ENCODE measurements around the gene APBB1IP. TPM values are rescaled to one million over a fixed set of nuclear protein-coding genes. Genes with fewer than 3 reads are reported as not detected.

APBB1IP gene
- total RNA-seq, 2 donors from 2014 or later: 73.9 to 77.1 TPM

DNA sequence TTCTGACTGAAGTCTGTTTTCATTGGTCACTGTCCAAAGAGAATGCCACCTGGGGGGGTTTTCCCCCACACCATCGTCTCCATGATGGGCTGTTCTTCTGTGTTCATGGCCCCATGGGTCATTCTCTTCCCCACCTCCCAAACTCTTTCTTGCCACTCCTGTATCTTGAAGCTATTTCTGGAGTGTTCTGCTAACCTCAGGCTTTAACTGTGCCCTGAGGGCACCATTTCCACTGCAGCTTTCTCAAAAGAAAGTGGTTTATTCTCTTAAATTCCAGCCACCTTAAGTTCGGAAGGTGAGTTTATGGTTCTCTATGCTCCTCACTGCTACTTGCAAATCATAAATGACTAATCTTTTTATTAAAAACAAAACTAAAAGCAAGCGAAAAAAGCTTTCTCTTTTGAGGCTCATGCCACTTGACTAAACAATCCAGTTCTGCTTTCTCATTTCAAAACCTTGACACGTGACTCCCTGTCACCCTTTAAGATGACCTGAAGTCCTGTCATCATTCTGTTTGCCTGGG lies 7.4 kb upstream of the APBB1IP start:
- Mint-ChIP-seq H3K36me3 (ENCODE audit: low read depth) (no peaks in the 10 kb centered on the region), H3K4me3 (peak overlapping the region; percentile 73), H3K27me3 (no peaks in the 10 kb centered on the region), H3K27ac (peak overlapping the region; percentile 76), H3K4me1 (peaks cover 17% of the 10 kb centered on the region)
- H3K9me3 ChIP-seq (ENCODE audit: control insufficient read depth, low read length, poor library complexity, severe bottlenecking): no peaks in the 10 kb centered on the region
- no peak for DNase-seq
- ATAC-seq: peak; percentile 81

DNA sequence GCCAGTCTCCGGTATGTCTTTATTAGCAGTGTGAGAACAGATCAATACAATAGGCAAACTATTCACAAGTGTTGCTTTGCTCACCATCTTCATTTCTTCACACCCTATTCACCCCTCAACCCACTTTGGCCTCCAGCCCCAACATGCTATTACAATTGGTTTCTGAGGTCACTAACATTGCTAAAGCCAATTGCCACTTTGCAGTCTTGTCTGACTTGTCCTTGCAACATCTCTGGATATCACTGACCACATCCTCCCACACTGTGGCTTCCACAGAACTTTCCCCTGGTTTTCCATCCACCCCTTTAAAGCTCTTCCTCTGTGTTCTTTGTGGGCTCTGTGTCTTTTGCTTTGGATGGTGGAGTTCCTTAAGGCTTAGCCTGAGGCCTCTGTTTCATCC lies 5.2 kb upstream of the APBB1IP start:
- no peaks in the 10 kb centered on the region for H3K27me3 Mint-ChIP-seq
- no peak overlapping the region for H3K4me3 Mint-ChIP-seq
- H3K36me3 Mint-ChIP-seq (ENCODE audit: low read depth): peaks cover 2% of the 10 kb centered on the region
- DNase-seq: no peak
- H3K9me3 ChIP-seq (ENCODE audit: control insufficient read depth, low read length, poor library complexity, severe bottlenecking): no peaks in the 10 kb centered on the region
- no peak overlapping the region for H3K27ac Mint-ChIP-seq
- no peak for ATAC-seq
- peaks cover 35% of the 10 kb centered on the region for H3K4me1 Mint-ChIP-seq

DNA sequence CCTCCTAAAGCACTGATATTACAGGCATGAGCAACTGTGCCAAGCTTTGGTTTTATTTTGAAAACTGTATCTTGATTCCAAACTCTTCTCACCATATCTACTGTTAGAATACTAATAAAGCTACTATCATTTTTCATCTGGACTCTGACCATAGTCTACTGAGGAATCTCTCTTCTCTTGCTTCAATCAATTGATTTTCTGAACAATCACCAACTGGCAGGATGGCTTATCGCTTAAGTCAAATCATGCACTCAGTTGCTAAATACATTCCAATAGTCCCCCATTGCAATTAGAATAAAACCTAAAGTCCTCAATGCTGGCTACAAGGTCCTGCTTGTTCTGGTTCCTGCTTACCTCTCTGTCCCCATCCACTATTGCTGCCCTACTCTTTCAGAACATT lies 2.3 kb upstream of the APBB1IP start:
- no peaks in the 10 kb centered on the region for H3K27me3 Mint-ChIP-seq
- H3K4me1 Mint-ChIP-seq: peaks cover 33% of the 10 kb centered on the region
- no peak for ATAC-seq
- peak overlapping the region; percentile 97 for H3K27ac Mint-ChIP-seq
- H3K4me3 Mint-ChIP-seq: no peak overlapping the region
- DNase-seq: no peak
- H3K36me3 Mint-ChIP-seq (ENCODE audit: low read depth): peaks cover 2% of the 10 kb centered on the region
- H3K9me3 ChIP-seq (ENCODE audit: control insufficient read depth, low read length, poor library complexity, severe bottlenecking): no peaks in the 10 kb centered on the region

DNA sequence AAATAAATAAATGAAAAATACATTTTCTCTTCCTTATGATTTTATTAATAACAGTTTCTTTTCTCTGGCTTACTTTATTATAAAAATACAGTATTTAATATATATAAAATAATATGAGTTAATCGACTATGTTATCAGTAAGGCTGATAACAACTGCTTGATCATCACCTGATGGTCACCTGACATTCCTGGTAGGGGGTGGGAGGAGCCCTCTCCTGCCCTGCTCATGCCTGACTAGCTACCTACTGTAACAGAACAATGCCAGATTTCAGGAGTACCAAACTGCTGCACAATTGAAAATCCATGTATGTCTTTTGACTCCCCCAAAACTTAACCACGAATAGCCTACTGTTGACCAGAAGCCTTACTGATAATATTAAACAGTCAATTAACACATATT lies 1.3 kb upstream of the APBB1IP start:
- H3K27ac Mint-ChIP-seq: peak overlapping the region; percentile 97
- H3K9me3 ChIP-seq (ENCODE audit: control insufficient read depth, low read length, poor library complexity, severe bottlenecking): no peaks in the 10 kb centered on the region
- no peak overlapping the region for H3K4me3 Mint-ChIP-seq
- ATAC-seq (no peak), DNase-seq (no peak)
- H3K36me3 Mint-ChIP-seq (ENCODE audit: low read depth): peaks cover 2% of the 10 kb centered on the region
- H3K4me1 Mint-ChIP-seq: peaks cover 40% of the 10 kb centered on the region
- no peaks in the 10 kb centered on the region for H3K27me3 Mint-ChIP-seq

DNA sequence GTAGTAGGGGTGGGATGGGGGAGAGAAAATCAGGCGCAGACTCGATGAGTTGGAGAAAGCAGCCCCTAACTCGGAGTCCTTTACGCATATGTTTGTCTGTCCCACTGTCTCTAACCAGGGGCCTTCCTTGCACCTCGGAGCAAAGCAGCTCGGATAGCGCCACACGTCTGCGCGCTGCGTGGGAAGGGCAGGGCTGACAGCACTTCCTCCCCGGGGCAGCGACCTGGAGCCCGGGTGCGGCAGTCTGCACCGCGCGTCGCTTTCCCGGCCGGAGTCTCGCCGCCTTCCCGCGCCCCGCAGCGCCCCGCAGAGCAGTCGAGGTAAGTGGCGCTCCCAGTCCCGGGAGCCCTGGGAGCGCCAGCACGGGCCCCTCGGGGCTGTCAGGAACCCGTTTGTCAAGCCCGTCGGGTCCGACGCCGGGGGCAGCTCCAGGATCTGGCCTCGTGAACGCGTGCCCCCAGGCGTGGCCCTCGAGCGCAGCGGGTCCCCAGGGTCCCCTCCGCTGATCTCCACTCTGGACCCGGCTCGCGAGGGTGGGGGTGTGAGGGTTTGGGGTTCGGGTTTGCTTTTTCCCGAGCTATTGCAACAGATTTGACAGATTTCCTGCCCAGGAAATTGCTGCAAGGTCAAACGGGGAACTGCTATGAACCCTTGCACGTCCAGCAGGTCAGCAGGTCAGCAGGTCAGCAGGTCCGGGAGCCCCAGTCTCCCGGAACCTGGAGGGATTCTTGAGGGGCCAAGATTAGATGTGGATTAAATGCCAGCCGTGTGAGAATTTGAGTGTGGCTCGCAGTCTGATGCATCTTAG lies 597 bp downstream of the APBB1IP start:
- DNase-seq: peak; percentile 46 to 58 (median 57)
- Mint-ChIP-seq H3K4me1 (peaks cover 46% of the 10 kb centered on the region), H3K4me3 (peak overlapping the region; percentile 94), H3K36me3 (ENCODE audit: low read depth) (peaks cover 2% of the 10 kb centered on the region), H3K27me3 (no peaks in the 10 kb centered on the region), H3K27ac (peak overlapping the region; percentile 97)
- peak; percentile 81 for ATAC-seq
- H3K9me3 ChIP-seq (ENCODE audit: control insufficient read depth, low read length, poor library complexity, severe bottlenecking): no peaks in the 10 kb centered on the region

DNA sequence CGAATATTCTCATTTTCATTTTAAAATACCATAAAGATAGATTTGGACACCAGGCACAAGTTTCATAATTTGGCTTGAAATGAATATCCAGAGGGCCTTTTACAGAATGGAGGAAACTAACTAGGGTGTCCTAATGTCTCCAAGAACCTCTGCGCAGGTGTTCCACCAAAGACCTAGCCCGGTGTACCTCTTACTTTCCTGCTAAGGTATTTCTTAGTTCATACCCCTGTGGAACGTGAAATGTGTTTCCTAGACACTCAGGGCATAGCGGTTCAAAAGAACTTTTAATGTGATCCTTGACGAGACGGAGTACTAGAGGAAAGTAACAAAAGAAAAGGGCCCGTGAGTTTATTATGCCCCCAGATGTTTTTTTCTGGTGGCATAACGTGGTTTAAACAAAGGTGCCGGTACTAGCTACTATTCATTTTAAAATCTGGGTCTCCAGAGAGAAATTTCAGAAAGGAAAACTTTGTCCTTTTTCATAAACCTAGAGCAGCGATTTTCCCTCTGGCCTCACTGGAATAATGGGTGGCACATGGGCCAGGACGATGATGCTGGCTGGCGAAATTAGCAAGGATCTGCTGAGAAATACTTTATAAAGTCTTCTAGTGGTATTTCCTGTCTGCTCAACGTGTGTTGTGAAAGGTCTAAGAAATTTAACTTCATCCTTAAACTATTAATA lies 1.4 kb downstream of the APBB1IP start:
- no peaks in the 10 kb centered on the region for H3K27me3 Mint-ChIP-seq
- H3K4me3 Mint-ChIP-seq: peak overlapping the region; percentile 94
- peak overlapping the region; percentile 97 for H3K27ac Mint-ChIP-seq
- peaks cover 52% of the 10 kb centered on the region for H3K4me1 Mint-ChIP-seq
- H3K36me3 Mint-ChIP-seq (ENCODE audit: low read depth): peaks cover 7% of the 10 kb centered on the region
- no peaks in the 10 kb centered on the region for H3K9me3 ChIP-seq (ENCODE audit: control insufficient read depth, low read length, poor library complexity, severe bottlenecking)
- peak; percentile 22 for ATAC-seq
- no peak for DNase-seq

DNA sequence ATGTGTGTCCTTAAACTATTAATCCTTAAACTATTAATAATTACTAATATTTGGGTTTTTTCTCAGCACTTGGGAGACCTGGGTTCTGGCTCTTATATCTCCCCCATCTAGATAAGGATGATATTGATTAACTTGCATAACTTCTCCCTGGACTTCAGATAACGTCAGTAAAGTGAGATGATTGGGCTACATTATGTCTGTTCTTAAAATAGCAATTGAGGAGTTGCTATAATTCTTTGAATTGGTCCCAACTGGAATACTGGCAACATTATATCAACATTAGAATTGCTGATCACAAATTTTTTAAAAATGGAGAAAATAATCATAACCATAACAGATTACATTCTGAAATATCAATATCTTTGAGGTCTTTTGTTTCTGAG lies 1.9 kb downstream of the APBB1IP start:
- no peaks in the 10 kb centered on the region for H3K9me3 ChIP-seq (ENCODE audit: control insufficient read depth, low read length, poor library complexity, severe bottlenecking)
- Mint-ChIP-seq H3K36me3 (ENCODE audit: low read depth) (peaks cover 8% of the 10 kb centered on the region), H3K27ac (peak overlapping the region; percentile 97), H3K4me3 (peak overlapping the region; percentile 94), H3K27me3 (no peaks in the 10 kb centered on the region), H3K4me1 (peaks cover 52% of the 10 kb centered on the region)
- DNase-seq (no peak), ATAC-seq (no peak)

DNA sequence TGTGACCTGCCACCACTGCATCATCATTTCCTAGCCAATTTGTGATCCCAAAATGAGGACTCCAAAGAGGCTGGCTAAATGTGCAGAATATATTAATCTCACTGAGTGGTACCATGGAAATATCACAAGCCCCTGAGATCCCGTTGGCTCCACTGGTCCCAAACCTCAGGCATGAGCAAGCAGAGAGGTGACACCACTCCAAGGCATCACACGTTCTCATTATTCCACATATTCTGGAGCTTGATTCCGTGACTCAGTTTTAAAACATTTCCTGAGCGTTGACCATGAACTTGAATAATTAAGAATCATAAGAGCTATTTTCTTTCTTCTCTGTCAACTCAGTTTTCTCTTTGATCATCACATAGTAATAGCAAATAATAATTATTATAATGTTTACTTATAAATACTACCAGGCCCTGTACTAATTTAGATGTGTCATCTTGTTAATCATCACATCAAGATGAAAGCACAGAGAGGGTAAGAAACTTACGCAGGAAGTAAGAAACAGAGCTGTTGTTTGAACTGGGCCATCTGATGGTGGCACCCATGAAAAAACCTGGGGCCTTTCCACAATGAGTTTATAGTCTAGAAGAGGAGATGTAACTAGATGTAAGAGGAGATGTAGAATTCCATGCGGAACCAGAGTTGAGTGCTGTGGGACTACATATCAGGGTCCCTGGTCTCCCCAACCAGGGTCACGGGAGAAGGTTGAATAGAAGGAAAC lies 3.5 kb downstream of the APBB1IP start:
- H3K4me1 Mint-ChIP-seq: peaks cover 52% of the 10 kb centered on the region
- ATAC-seq (peak; percentile 39), DNase-seq (no peak)

DNA sequence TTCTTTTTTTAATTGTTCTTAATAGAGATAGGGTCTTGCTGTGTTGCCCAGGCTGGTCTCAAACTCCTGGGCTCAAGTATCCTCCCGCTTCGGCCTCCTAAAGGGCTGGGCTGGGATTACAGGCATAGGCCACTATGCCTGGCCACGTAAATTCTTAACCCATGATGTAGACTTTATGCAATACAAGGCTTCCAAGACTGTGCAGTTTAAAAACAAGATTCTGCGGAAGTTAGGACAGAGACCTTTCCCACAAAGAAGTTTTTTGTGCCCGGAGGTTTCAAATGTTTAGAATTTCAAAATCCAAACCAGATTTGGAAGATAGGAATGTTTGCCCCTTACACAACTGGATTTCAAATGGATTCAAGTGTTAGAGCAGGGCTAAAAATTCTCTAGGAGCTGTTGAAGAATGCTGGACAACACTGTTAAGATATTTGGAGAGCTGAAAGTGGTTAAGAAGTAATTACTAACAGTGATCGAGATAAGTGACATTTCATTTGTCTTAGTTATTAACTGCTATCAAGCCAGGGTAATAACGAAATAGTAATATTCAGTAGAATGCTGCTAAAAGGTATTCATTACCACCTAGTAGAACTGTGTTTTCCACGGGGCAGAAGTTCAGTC lies 7.4 kb downstream of the APBB1IP start:
- H3K27me3 Mint-ChIP-seq: no peaks in the 10 kb centered on the region
- peaks cover 8% of the 10 kb centered on the region for H3K36me3 Mint-ChIP-seq (ENCODE audit: low read depth)

More for the DNA sequence above, 3.5 kb downstream of the APBB1IP start:
- peak overlapping the region; percentile 85 for H3K4me3 Mint-ChIP-seq
- H3K27me3 Mint-ChIP-seq: no peaks in the 10 kb centered on the region
- peaks cover 6% of the 10 kb centered on the region for H3K36me3 Mint-ChIP-seq (ENCODE audit: low read depth)
- H3K9me3 ChIP-seq (ENCODE audit: control insufficient read depth, low read length, poor library complexity, severe bottlenecking): no peaks in the 10 kb centered on the region
- H3K27ac Mint-ChIP-seq: peak overlapping the region; percentile 97

DNA sequence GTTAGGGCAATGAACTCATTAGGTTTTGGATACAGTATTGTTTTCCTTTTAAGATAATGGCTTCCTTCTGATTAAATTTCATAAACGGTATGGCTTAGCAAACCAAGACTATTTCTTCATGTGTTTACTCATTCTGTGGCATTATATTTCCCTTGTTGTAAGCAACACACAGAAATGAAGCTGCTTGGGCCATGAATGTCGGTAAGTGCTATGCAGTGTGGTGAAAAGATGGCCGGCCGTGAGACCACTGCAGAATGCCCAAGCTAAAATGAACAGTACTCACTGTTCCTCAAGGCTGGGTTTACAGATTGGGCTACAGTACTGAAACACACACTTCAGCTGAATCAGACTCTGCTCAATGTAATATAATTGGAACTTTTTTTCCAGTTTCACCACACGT lies 8.1 kb downstream of the APBB1IP start:
- H3K36me3 Mint-ChIP-seq (ENCODE audit: low read depth): peaks cover 8% of the 10 kb centered on the region
- no peaks in the 10 kb centered on the region for H3K9me3 ChIP-seq (ENCODE audit: control insufficient read depth, low read length, poor library complexity, severe bottlenecking)
- H3K4me1 Mint-ChIP-seq: peaks cover 60% of the 10 kb centered on the region
- peak overlapping the region; percentile 98 for H3K27ac Mint-ChIP-seq
- ATAC-seq: no peak
- no peaks in the 10 kb centered on the region for H3K27me3 Mint-ChIP-seq
- no peak for DNase-seq
- peak overlapping the region; percentile 54 for H3K4me3 Mint-ChIP-seq

More for the DNA sequence above, 7.4 kb downstream of the APBB1IP start:
- H3K4me3 Mint-ChIP-seq: peak overlapping the region; percentile 54
- ATAC-seq (no peak), DNase-seq (no peak)
- H3K4me1 Mint-ChIP-seq: peaks cover 58% of the 10 kb centered on the region
- peak overlapping the region; percentile 98 for H3K27ac Mint-ChIP-seq
- no peaks in the 10 kb centered on the region for H3K9me3 ChIP-seq (ENCODE audit: control insufficient read depth, low read length, poor library complexity, severe bottlenecking)

DNA sequence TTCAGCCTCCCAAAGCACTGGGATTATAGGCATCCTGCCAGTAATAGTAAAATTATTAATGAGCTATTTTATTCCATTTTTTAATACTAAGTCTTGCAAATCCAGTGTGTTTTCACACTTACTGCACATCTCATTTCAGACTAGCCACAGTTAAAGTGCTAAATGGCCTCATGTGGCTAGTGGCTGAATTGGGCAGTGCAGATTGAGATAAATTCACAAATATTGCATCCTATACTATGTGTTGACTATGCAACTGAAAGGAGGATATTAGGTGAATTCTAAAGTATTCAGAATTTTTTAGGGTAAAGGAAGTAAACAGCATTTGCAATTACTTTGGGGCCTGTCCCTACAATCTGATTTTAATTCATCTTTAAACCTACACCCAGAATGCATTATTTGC lies 10.2 kb downstream of the APBB1IP start:
- H3K9me3 ChIP-seq (ENCODE audit: control insufficient read depth, low read length, poor library complexity, severe bottlenecking): no peaks in the 10 kb centered on the region
- DNase-seq (no peak), ATAC-seq (peak; percentile 45)
- Mint-ChIP-seq H3K4me1 (peaks cover 62% of the 10 kb centered on the region), H3K36me3 (ENCODE audit: low read depth) (peaks cover 8% of the 10 kb centered on the region), H3K27me3 (no peaks in the 10 kb centered on the region), H3K4me3 (peak overlapping the region; percentile 86), H3K27ac (peak overlapping the region; percentile 98)

DNA sequence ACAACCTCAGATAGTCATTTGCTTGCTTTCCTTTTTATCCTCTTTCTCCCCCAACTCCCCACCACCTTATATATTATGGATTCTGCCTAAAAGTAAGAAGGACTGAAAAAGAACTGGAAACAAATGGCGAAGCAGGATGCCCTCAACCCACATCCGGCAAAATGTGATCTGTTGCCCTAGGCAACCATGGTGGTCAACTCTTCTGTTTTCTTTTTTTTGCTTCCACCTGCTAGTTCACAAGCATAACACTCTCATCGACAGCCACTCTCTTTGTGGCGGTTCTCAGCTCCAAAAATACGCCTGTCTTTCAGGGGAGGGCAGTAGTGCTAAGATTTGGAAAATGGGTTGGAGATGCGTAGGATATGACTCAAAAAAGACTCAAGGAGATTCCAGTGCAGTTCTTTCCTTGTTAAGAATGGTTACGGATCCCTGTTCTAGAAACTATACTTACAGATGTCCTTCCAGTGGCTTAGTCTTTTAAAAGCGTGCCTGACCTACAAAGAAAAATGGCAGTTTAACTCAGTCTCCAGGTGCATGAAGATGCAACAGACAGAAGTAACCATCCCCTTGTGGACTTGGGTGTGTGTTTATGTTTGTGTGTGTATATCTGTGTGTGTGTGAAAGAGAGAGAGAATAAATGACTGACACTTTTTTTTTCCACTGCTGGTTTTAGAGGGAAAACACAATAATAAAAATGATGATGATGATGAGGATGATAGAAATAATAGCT lies 10.7 kb downstream of the APBB1IP start:
- Mint-ChIP-seq H3K4me3 (peak overlapping the region; percentile 86), H3K36me3 (ENCODE audit: low read depth) (peaks cover 8% of the 10 kb centered on the region), H3K4me1 (peaks cover 68% of the 10 kb centered on the region), H3K27ac (peak overlapping the region; percentile 98), H3K27me3 (no peaks in the 10 kb centered on the region)
- ATAC-seq: peak; percentile 87
- no peaks in the 10 kb centered on the region for H3K9me3 ChIP-seq (ENCODE audit: control insufficient read depth, low read length, poor library complexity, severe bottlenecking)
- DNase-seq: peak; percentile 41 to 64 (median 55)
